Activated naive CD4-positive, alpha-beta T cell treated with anti-CD3 and anti-CD28 coated beads, Interleukin-2, amount 10 ng/mL, durations not matched to agents 7 days and 5 days (primary cell): ENCODE measurements around the gene ABCE1.

ENCODE experiments used
- CTCF ChIA-PET: fragments of 350-600 bp; sonication (Branson Sonifier 250); formaldehyde crosslinking; loops from one replicate; lab custom pipeline; 2021; ENCODE audit warnings: antibody characterized with exemption; lab: Charles Lee
- DNase-seq: peaks from one replicate; pipeline ENCODE4 v3.0.0-alpha.2; 2020
- H3K27ac Mint-ChIP-seq: one replicate; pipeline ENCODE4 v1.8.0; 2021; ENCODE audit warnings: mild to moderate bottlenecking, moderate library complexity, mixed read lengths
- H3K27me3 Mint-ChIP-seq: one replicate; pipeline ENCODE4 v1.8.0; 2021; ENCODE audit warnings: mild to moderate bottlenecking, mixed read lengths
- H3K36me3 Mint-ChIP-seq: one replicate; pipeline ENCODE4 v1.8.0; 2021; ENCODE audit warnings: mixed read lengths
- H3K4me1 Mint-ChIP-seq: one replicate; pipeline ENCODE4 v1.8.0; 2021; ENCODE audit warnings: mixed read lengths
- H3K4me3 Mint-ChIP-seq: one replicate; pipeline ENCODE4 v1.8.0; 2021; ENCODE audit warnings: mild to moderate bottlenecking, moderate library complexity, mixed read lengths
- H3K9me3 Mint-ChIP-seq: one replicate; pipeline ENCODE4 v1.8.0; 2021; ENCODE audit warnings: mixed read lengths

Gene ABCE1

GRCh38 chr4:145083891-145084605, 14.1 kb upstream of the ABCE1 start:
- no peak for DNase-seq
- CTCF ChIA-PET, result interaction anchor here (0.6 kb wide), 1 partner anchor 404 kb away, joined by 4 read pairs; no protein-coding TSS in a partner anchor
- no peaks in the 10 kb centered on the region for H3K9me3 Mint-ChIP-seq
- H3K4me1 Mint-ChIP-seq, result peaks cover 13% of the 10 kb centered on the region
- peaks cover 33% of the 10 kb centered on the region for H3K36me3 Mint-ChIP-seq
- H3K27ac Mint-ChIP-seq, result no peak overlapping the region
- no peaks in the 10 kb centered on the region for H3K27me3 Mint-ChIP-seq
- H3K4me3 Mint-ChIP-seq, result no peak overlapping the region

GRCh38 chr4:145090380-145090779, 7.7 kb upstream of the ABCE1 start:
- Mint-ChIP-seq H3K4me1 (peaks cover 18% of the 10 kb centered on the region), H3K9me3 (peaks cover 7% of the 10 kb centered on the region), H3K27ac (no peak overlapping the region), H3K4me3 (no peak overlapping the region), H3K27me3 (no peaks in the 10 kb centered on the region), H3K36me3 (peaks cover 66% of the 10 kb centered on the region)
- DNase-seq, result no peak
- CTCF ChIA-PET, result no interaction called here

GRCh38 chr4:145093638-145094037, 4.5 kb upstream of the ABCE1 start:
- no peak overlapping the region for H3K27ac Mint-ChIP-seq
- CTCF ChIA-PET, result no interaction called here
- peaks cover 26% of the 10 kb centered on the region for H3K4me1 Mint-ChIP-seq

GRCh38 chr4:145097331-145097820, 735 bp upstream of the ABCE1 start:
- peaks cover 35% of the 10 kb centered on the region for H3K36me3 Mint-ChIP-seq
- H3K27ac Mint-ChIP-seq, result peak overlapping the region; percentile 98

More at GRCh38 chr4:145093638-145094037, 4.5 kb upstream of the ABCE1 start:
- H3K4me3 Mint-ChIP-seq, result no peak overlapping the region
- peaks cover 7% of the 10 kb centered on the region for H3K9me3 Mint-ChIP-seq
- H3K27me3 Mint-ChIP-seq, result no peaks in the 10 kb centered on the region
- DNase-seq, result no peak
- H3K36me3 Mint-ChIP-seq, result peaks cover 56% of the 10 kb centered on the region

GRCh38 chr4:145098675-145099037, 545 bp downstream of the ABCE1 start:
- CTCF ChIA-PET, result interaction anchor here (1.1 to 2.0 kb wide), 3 partner anchors 34 to 83 kb away, joined by 3 to 8 read pairs (median 4); no protein-coding TSS in a partner anchor
- H3K27me3 Mint-ChIP-seq, result no peaks in the 10 kb centered on the region
- H3K9me3 Mint-ChIP-seq, result peaks cover 3% of the 10 kb centered on the region
- peak overlapping the region; percentile 94 for H3K4me3 Mint-ChIP-seq
- peaks cover 39% of the 10 kb centered on the region for H3K4me1 Mint-ChIP-seq
- DNase-seq, result peak; percentile 57
- H3K27ac Mint-ChIP-seq, result peak overlapping the region; percentile 98
- peaks cover 22% of the 10 kb centered on the region for H3K36me3 Mint-ChIP-seq

More at GRCh38 chr4:145097331-145097820, 735 bp upstream of the ABCE1 start:
- H3K4me1 Mint-ChIP-seq, result peaks cover 37% of the 10 kb centered on the region
- peaks cover 7% of the 10 kb centered on the region for H3K9me3 Mint-ChIP-seq
- no peaks in the 10 kb centered on the region for H3K27me3 Mint-ChIP-seq
- CTCF ChIA-PET, result interaction anchor here (1.0 to 2.0 kb wide), 2 partner anchors 29 to 81 kb away, joined by 3 to 8 read pairs; no protein-coding TSS in a partner anchor
- peak overlapping the region; percentile 94 for H3K4me3 Mint-ChIP-seq
- DNase-seq, result no peak

GRCh38 chr4:145099653-145100052, 1.5 kb downstream of the ABCE1 start:
- peak overlapping the region; percentile 98 for H3K27ac Mint-ChIP-seq
- peaks cover 14% of the 10 kb centered on the region for H3K36me3 Mint-ChIP-seq
- H3K4me3 Mint-ChIP-seq, result peak overlapping the region; percentile 94
- H3K4me1 Mint-ChIP-seq, result peaks cover 35% of the 10 kb centered on the region
- no peaks in the 10 kb centered on the region for H3K9me3 Mint-ChIP-seq
- H3K27me3 Mint-ChIP-seq, result no peaks in the 10 kb centered on the region
- no peak for DNase-seq
- CTCF ChIA-PET, result interaction anchor here (1.3 kb wide), 1 partner anchor 33 kb away, joined by 4 read pairs; no protein-coding TSS in a partner anchor

GRCh38 chr4:145101091-145101490, 3.0 kb downstream of the ABCE1 start:
- CTCF ChIA-PET, result interaction anchor here (1.2 kb wide), 1 partner anchor 94 kb away, joined by 3 read pairs; no protein-coding TSS in a partner anchor
- Mint-ChIP-seq H3K36me3 (peaks cover 8% of the 10 kb centered on the region), H3K27ac (no peak overlapping the region), H3K4me1 (peaks cover 28% of the 10 kb centered on the region), H3K27me3 (no peaks in the 10 kb centered on the region), H3K4me3 (no peak overlapping the region), H3K9me3 (no peaks in the 10 kb centered on the region)
- no peak for DNase-seq

- H3K27me3 Mint-ChIP-seq, result no peaks in the 10 kb centered on the region
- H3K36me3 Mint-ChIP-seq, result peaks cover 17% of the 10 kb centered on the region
- H3K9me3 Mint-ChIP-seq, result no peaks in the 10 kb centered on the region
- peaks cover 18% of the 10 kb centered on the region for H3K4me1 Mint-ChIP-seq
- H3K4me3 Mint-ChIP-seq, result no peak overlapping the region
- CTCF ChIA-PET, result interaction anchor here (1.1 kb wide), 1 partner anchor 13 kb away, joined by 6 read pairs; no protein-coding TSS in a partner anchor
- no peak overlapping the region for H3K27ac Mint-ChIP-seq
- DNase-seq, result no peak
Measured at GRCh38 chr4:145102619-145103018, 4.5 kb downstream of the ABCE1 start.

GRCh38 chr4:145103496-145103895, 5.4 kb downstream of the ABCE1 start:
- Mint-ChIP-seq H3K4me1 (peaks cover 18% of the 10 kb centered on the region), H3K27me3 (no peaks in the 10 kb centered on the region), H3K4me3 (no peak overlapping the region), H3K36me3 (peaks cover 22% of the 10 kb centered on the region), H3K9me3 (no peaks in the 10 kb centered on the region), H3K27ac (no peak overlapping the region)
- CTCF ChIA-PET, result interaction anchor here (1.1 kb wide), 1 partner anchor 13 kb away, joined by 6 read pairs; no protein-coding TSS in a partner anchor
- DNase-seq, result no peak

GRCh38 chr4:145107126-145107525, 9.0 kb downstream of the ABCE1 start:
- Mint-ChIP-seq H3K9me3 (no peaks in the 10 kb centered on the region), H3K36me3 (peaks cover 35% of the 10 kb centered on the region), H3K4me1 (peaks cover 3% of the 10 kb centered on the region), H3K4me3 (no peak overlapping the region), H3K27me3 (no peaks in the 10 kb centered on the region), H3K27ac (no peak overlapping the region)
- DNase-seq, result no peak
- CTCF ChIA-PET, result no interaction called here

- H3K4me1 Mint-ChIP-seq, result peaks cover 3% of the 10 kb centered on the region
- no peak overlapping the region for H3K27ac Mint-ChIP-seq
- CTCF ChIA-PET, result no interaction called here
- DNase-seq, result no peak
- H3K27me3 Mint-ChIP-seq, result no peaks in the 10 kb centered on the region
- no peak overlapping the region for H3K4me3 Mint-ChIP-seq
- H3K36me3 Mint-ChIP-seq, result peaks cover 45% of the 10 kb centered on the region
- no peaks in the 10 kb centered on the region for H3K9me3 Mint-ChIP-seq
Measured at GRCh38 chr4:145108128-145108527, 10.0 kb downstream of the ABCE1 start.

GRCh38 chr4:145125396-145125795, 27.3 kb downstream of the ABCE1 start:
- Mint-ChIP-seq H3K4me3 (no peak overlapping the region), H3K36me3 (peaks cover 67% of the 10 kb centered on the region), H3K27ac (peak overlapping the region; percentile 96), H3K9me3 (no peaks in the 10 kb centered on the region), H3K27me3 (no peaks in the 10 kb centered on the region), H3K4me1 (peaks cover 39% of the 10 kb centered on the region)
- no peak for DNase-seq
- CTCF ChIA-PET, result interaction anchor here (1.3 kb wide), 1 partner anchor 27 kb away, joined by 3 read pairs; the partner anchor contains the start of genes ABCE1 and ANAPC10

GRCh38 chr4:145130130-145130529, 32.0 kb downstream of the ABCE1 start:
- CTCF ChIA-PET, result no interaction called here
- peaks cover 66% of the 10 kb centered on the region for H3K36me3 Mint-ChIP-seq
- no peaks in the 10 kb centered on the region for H3K27me3 Mint-ChIP-seq
- H3K4me1 Mint-ChIP-seq, result peaks cover 75% of the 10 kb centered on the region
- no peaks in the 10 kb centered on the region for H3K9me3 Mint-ChIP-seq
- DNase-seq, result no peak
- H3K4me3 Mint-ChIP-seq, result no peak overlapping the region
- peak overlapping the region; percentile 86 for H3K27ac Mint-ChIP-seq

- Mint-ChIP-seq H3K27ac (peak overlapping the region; percentile 86), H3K36me3 (peaks cover 63% of the 10 kb centered on the region), H3K9me3 (no peaks in the 10 kb centered on the region), H3K4me3 (peak overlapping the region; percentile 19), H3K27me3 (no peaks in the 10 kb centered on the region), H3K4me1 (peaks cover 76% of the 10 kb centered on the region)
- CTCF ChIA-PET, result no interaction called here
- DNase-seq, result no peak
Measured at GRCh38 chr4:145130788-145131399, 32.8 kb downstream of the ABCE1 start.
